GM18502 (cell line): Measurements from ENCODE around the gene ROBO3.

ENCODE experiments used
- ATAC-seq: cut with Tn5 transposase; IDR thresholded peaks from one replicate; pipeline ENCODE4 v1.9.1; 2021; ENCODE audit warnings: mild to moderate bottlenecking; ENCODE audit not compliant: unreplicated experiment, poor library complexity

ROBO3 gene

DNA sequence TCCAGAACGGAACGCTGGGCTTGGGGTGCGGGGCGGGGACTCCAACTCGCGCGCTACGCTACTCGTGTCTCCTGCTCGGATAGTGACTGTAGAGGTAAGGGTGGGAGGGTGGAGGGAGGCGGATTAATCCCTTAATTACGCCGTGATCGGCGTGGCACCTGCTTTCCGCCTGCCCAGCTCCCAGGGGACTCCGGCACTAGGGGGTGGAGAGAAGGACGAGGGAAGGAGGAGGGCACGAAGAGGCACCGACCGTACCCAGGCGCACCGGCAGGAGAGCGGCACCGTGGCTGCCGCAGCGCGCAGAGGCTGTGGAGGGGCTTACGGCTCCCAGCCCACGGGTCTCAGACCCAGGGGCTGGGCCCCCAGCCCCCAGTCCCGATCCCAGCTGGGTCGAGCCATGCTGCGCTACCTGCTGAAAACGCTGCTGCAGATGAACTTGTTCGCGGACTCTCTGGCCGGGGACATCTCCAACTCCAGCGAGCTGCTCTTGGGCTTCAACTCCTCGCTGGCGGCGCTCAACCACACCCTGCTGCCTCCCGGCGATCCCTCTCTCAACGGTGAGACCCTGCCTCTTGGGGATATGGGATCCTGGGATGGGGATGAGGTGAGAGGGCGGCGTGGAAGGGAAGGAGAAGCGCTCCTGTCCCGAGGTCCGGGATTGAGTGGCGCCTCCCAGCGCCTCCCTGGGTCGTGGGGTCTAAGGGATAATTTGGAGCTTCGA, at the start of gene ROBO3:
TSS of gene ROBO3 (plus strand) at position 252 of the 721 bp plus-strand sequence. CDS start at position 398, 146 bp downstream.
- ATAC-seq = no peak

GRCh38 chr11:124817036-124817435, 48.2 kb upstream of the ROBO3 start:
- no peak for ATAC-seq

GRCh38 chr11:124821995-124822730, 43.1 kb upstream of the ROBO3 start:
- ATAC-seq = no peak

- no peak for ATAC-seq
Measured at GRCh38 chr11:124823512-124824376, 41.5 kb upstream of the ROBO3 start.

- ATAC-seq = no peak
Measured at GRCh38 chr11:124825876-124826275, 39.4 kb upstream of the ROBO3 start.

DNA sequence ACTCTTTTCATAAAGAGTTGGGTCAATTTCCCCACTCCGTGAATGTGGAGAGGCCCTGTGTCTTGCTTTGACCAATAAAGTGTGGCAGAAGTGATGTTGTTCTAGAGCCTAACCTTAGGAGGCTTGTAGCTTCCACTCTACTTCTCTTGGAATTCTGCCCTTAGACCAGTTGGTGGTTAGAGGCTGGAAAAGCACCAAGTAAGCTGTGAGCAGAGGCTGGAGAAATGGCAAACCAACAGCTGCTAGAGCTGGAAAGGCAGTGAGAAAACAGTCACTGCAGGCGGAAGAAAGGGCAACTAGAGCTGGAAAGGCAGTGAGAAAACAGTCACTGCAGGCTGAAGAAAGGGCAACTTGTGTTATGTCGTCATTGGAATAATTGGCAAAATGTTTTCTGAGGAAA, 35.2 kb upstream of the ROBO3 start:
- ATAC-seq = no peak

DNA sequence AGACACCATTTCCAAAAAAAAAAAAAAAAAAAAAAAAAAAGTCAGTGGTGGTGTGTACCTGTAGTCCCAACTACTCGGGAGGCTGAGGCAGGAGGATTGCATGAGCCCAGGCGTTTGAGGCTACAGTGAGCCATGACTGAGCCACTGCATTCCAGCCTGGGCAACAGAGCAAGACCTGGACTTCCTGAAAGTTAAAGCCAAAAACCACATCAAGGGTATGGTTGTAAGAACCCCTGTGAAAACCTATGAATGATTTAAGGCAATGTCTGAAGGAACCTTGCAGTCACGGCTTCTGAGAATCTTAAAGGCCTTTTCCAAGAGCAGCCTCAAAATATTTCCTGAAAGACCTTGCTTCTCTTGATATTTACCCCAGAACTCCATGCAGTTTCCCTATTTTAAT, 34.5 kb upstream of the ROBO3 start:
- ATAC-seq = no peak

DNA sequence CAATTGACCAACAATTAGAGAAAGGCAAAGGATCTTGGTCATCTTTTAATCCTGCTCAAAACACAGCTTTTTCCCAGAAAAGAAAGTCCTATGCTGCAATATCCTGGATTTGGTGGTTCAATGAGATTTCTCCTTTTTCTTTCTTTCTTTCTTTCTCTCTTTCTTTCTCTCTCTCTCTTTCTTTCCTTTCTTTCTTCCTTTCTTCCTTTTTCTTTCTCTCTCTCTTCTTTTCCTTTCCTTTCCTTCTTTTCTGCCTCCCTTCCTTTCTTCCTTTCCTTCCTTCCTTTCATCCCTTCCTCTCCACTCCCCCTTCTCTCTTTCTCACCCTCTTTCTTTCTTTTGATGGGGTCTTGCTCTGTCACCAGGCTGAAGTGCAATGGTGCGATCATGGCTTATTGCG, 33.3 kb upstream of the ROBO3 start:
- ATAC-seq = no peak

DNA sequence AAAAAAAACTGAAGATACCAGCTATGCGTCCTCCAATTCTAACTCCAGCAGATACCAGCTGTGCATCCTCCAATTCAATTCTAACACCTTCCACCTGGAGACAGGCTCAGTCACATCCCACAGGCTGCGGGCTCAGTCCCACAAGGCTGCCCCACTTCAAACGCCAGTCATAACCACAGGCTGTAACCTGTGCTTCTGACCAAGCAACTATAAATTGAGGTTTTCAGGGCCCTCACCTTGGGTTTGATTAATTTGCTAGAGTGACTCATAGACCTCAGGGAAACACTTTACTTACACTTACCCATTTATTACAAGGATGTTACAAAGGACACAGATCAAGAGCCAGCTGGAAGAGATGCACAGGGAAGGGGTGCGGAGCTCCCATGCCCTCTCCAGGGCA, 32.7 kb upstream of the ROBO3 start:
- ATAC-seq = no peak

DNA sequence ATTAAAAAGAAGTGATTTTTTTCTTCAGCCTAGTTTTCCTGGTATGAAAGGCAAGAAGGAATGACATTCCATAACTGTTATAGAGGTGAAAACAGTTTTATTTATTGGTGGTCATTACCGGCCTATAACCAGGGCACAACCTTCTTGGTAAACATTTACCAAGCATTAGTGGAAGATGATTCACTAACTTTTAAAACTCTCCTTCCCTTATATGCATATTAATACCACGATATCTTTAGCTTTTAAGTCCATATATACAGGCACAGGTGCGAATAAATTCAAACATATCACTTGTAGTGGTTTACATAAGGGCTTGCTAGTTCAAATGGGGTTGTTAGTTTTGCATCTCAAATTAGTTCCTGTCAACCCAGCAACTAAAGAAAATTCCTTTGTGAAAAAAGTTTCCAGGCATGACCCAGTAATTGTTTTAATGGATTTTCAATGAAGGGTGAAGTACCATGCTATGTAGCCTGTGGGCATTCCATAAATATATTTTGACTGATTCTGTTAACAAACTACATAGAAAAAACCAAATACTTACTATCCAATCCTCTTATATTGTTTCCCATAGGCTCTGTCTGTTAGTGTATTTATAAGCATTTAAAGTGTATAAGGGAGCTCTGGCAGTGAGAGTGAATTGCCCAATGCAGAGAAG, 30.6 kb upstream of the ROBO3 start:
- ATAC-seq = no peak

GRCh38 chr11:124835918-124836317, 29.3 kb upstream of the ROBO3 start:
- no peak for ATAC-seq

DNA sequence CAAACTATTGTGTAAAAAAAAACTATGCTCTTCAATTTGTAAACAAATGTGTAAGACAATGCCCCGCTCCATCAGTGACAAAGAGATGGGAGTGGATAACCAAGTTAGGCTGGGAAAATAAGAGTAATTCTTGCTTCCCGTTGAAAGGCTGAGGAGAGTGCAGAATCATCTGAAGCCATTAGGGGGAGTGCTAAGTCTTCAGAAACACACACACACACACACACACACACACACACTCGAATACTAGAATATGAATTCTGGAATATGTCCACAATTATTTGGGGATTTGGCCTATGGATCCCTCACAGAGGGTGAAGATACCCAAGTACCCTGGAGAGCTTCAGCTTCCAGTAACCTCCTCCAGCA, 27.8 kb upstream of the ROBO3 start:
- ATAC-seq = no peak

DNA sequence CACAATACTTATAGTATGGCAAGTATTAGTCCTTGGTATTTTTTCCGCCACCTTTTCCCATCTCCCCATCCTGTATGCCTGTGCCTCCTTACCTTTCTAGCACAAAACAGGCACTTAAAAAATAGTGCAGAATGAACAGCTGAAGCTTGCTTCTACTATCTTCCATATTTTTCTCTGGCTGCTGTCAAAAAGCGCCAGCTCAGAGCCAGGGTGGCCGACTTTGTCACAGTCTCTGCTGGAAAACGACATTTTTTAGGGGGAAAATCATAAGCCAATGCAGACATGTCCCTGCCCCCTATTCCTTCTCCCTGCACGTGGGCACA, 26.5 kb upstream of the ROBO3 start:
- no peak for ATAC-seq

DNA sequence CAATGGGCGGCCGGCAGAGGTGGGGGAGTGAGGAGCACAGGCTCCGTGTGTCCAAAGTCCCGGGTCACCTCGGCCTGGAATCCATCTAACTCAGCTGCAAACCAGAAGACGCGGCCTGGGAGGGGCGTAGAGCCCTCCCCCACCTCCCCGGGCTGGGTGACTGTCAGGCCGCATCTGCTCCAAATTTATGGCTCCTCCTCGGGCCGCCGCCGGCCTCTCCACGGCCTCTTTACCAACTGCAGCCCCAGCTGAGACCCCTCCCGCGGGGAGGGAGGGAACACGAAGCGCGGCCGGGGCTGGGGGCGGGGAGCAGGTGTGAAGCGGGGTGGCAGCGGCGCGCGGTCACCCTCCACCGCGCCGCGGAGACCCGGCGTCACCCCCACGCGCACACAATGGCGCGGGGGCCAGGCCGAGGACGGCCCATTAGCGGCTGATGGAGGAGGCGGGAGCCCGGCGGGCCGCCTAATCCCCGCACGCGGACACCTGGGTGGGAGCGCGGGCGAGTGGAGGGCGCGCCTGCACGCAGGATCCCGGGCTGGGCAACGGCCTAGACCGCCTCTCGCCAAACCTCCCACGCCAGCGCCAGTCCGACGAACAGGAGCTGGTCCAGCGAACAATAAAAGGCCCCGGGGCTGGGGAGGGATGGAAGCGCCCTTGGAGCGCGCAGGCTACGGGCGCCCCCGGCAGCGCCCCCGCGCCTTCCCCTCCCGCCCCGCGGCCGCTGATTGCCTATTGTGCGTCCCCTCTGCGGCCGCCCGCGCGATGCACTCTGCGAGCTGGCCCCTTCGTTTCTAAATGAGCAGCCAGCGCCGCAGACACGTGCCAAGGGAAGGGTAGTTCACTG, 25.9 kb upstream of the ROBO3 start:
- ATAC-seq = no peak

GRCh38 chr11:124839972-124840621, 25.1 kb upstream of the ROBO3 start:
- ATAC-seq = no peak

DNA sequence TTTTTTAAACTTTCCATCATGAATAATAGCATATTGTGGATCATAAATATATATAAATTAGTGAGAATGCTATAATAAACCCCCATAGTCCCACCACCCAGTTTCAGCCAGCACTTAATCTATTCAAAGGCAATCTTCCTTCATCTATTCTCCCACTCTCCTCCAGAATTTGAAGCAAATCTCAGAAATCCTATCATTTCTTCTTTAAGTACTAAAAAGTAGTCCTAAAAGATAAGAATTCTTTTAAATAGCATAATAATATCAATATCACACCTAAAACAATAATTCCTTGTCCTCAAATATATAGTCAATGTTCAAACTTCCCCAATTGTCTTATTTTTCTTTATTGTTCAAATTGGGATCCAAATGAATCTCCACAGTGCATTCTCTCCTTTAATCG, 24.6 kb upstream of the ROBO3 start:
- ATAC-seq = no peak

DNA sequence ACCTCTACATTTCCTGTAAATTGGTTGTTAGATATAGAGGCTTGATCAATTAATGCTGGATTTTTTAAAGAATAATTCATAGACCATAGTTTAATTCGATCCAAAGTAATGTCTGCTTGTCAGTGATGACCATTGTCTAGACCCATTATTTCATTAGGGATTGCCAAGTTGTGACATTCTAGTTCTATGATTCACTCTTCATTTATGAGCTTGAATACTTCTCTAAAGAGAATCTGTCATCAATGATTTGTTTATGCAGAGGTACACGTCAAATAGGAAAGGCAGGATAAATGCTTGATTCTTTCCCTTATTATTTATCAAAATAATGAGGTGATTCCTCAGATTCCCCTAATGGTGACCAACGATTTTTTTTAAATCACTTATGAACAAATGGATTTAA, 24.0 kb upstream of the ROBO3 start:
- ATAC-seq = no peak

- ATAC-seq = no peak
Measured at GRCh38 chr11:124841840-124842239, 23.4 kb upstream of the ROBO3 start.

DNA sequence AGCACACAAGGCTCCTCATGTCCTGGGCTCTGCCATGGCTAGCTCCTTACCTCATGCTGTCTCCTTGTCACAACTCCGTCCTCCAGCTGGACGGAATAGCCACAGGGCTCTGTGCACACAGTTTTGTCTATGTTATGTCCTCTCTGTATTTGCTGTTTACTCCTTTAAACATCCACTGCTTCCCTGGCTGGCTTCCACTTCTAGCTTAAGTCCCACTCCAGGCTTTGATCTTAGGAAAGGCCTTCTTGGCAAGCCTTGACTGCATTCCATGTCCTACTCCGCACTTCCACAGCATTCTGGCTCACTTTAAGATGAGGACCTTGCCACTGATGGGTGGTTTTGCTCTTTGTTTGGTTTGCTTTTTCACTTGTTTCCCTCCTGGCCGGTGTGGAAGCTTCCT, 22.9 kb upstream of the ROBO3 start:
- no peak for ATAC-seq

- no peak for ATAC-seq
Measured at GRCh38 chr11:124843616-124843910, 21.7 kb upstream of the ROBO3 start.
